ENCODE data around the gene C1QTNF5. TPM values are rescaled to one million over a fixed set of nuclear protein-coding genes. Genes with fewer than 3 reads are reported as not detected.
A peak's percentile ranks its signal among the peaks of the same experiment; 100 is the strongest.

The C1QTNF5 gene
- total and polyA plus RNA-seq, 2 of the 8 experiments (the other 6 are each of a cell fraction or from before 2014, with no cell fraction given), result 2.2 to 2.7 TPM

DNA sequence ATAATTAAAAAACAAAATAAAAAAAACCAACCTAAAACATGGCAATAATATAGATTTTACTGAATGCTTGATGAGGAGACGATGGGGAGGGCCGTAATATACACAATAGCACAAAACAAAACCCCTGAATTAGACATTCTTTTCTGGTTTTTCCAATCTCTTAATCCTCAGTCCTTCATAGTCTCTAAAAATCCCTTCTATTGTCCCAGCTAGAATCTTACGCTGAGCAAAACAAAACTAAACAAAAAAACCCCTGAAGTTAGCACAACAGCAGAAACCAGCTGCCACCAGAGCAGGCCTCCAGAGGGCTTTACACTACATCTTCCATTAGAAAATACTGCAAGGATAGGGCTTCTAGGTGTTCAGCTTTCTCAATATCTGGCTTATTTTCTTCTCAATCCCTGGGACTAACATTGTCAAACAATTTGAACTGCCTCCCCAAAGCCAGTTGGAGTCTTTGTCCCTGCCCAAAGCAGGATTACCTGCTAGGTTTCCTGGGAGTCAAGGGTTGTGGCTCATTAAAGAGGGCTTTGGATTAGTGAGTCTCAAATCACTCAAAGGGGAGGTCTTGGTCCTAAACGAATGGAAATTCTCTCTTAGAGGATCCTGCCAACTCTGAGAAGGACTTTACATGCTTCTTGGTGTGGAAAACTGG, 8.4 kb downstream of the C1QTNF5 start:
- peaks cover 4% of the 10 kb centered on the region; the same call in 1 of the 2 replicates for H3K23me2 ChIP-seq (ENCODE audit: low read depth, low read length)
- peaks cover 0 to 6% (median 2%) of the 10 kb centered on the region in 4 experiments; a peak in 1 of 8 replicates for H3K36me3 ChIP-seq (ENCODE audit: control insufficient read depth in 2 of 4, insufficient read depth in 4 of 4, low read length in 3 of 4)
- no peak overlapping the region for H3K18ac ChIP-seq (ENCODE audit: extremely low read depth, low read length)
- H3K14ac ChIP-seq (ENCODE audit: insufficient read length), result no peak overlapping the region
- DNase-seq (ENCODE audit: low read depth in 1 of 2, low spot score in 2 of 2) (no peak), FAIRE-seq (no peak)
- no peak overlapping the region for H2BK5ac ChIP-seq (ENCODE audit: low read depth, low read length)
- H4K91ac ChIP-seq (replicated peaks; ENCODE audit: insufficient read length, low read length), result no peak overlapping the region
- H4K5ac ChIP-seq (ENCODE audit: insufficient read length, low read depth, low read length), result no peak overlapping the region
- no peak overlapping the region for H2BK120ac ChIP-seq (replicated peaks; ENCODE audit: low read depth, low read length)
- no peaks in the 10 kb centered on the region for H3K27me3 ChIP-seq (replicated peaks in 1 of 4; ENCODE audit: control insufficient read depth in 3 of 4, extremely low read depth in 1 of 4, insufficient read depth in 3 of 4, low read length in 3 of 4)
- 0 out of 2 replicates have a peak overlapping the region, but pooled peaks have one; percentile 45 for H2AFZ ChIP-seq (ENCODE audit: low read length)
- H4K20me1 ChIP-seq (replicated peaks in 1 of 2; ENCODE audit: control insufficient read depth in 1 of 2, insufficient read depth in 2 of 2, low read length in 2 of 2), result peaks cover 0 to 7% of the 10 kb centered on the region in 2 experiments
- H3K79me1 ChIP-seq (ENCODE audit: low read depth, low read length), result peaks cover 12% of the 10 kb centered on the region
- H2BK12ac ChIP-seq (ENCODE audit: low read depth, low read length), result peak overlapping the region; percentile 96; the same call in 1 of the 2 replicates
- no peak overlapping the region for H4K8ac ChIP-seq (ENCODE audit: extremely low read depth, insufficient read depth, low read length)
- H2BK20ac ChIP-seq (ENCODE audit: low read length), result no peak overlapping the region
- 77% methylated on average over 4 of the region's 4 CpGs; no CpG with 5 or more reads in 1 of the 2 experiments for WGBS, 2 experiments (ENCODE audit: extremely low coverage in 1 of 2, insufficient coverage in 1 of 2, insufficient read length in 1 of 2, insufficient replicate concordance in 2 of 2, low coverage in 1 of 2, low lambda C conversion rate in 2 of 2, missing lambda C conversion rate in 1 of 2)
- no peaks in the 10 kb centered on the region for H3K9me3 ChIP-seq (ENCODE audit: insufficient read depth in 2 of 2, low read depth in 1 of 2, low read length in 1 of 2)
- H3K79me2 ChIP-seq (ENCODE audit: control insufficient read depth in 1 of 2, insufficient read depth in 2 of 2, low read length in 2 of 2), result peaks cover 5 to 26% of the 10 kb centered on the region in 2 experiments; a peak in 3 of 4 replicates
- H2BK15ac ChIP-seq (ENCODE audit: low read length), result no peak overlapping the region
- no peak overlapping the region for H3K23ac ChIP-seq (ENCODE audit: insufficient read length)
- CTCF ChIA-PET (ENCODE audit: partially characterized antibody), result interaction anchor here (1.0 to 20.0 kb wide), 4 partner anchors 11 to 49 kb away, joined by 3 to 415 read pairs (median 4); partner anchors contain the start of gene MCAM
- POLR2A ChIA-PET (ENCODE audit: partially characterized antibody), result interaction anchor here (1.1 to 3.9 kb wide), 2 partner anchors 10 to 17 kb away, joined by 4 to 15 read pairs; no protein-coding TSS in a partner anchor
- peaks cover 0 to 10% (median 8%) of the 10 kb centered on the region in 4 experiments; a peak in 6 of 7 replicates for H3K4me1 ChIP-seq (replicated peaks in 1 of 4; ENCODE audit: control insufficient read depth in 3 of 4, insufficient read depth in 4 of 4, low read length in 3 of 4)
- no peak overlapping the region for H3K4me3 ChIP-seq (ENCODE audit: extremely low read depth in 1 of 4, insufficient read depth in 2 of 4, low read depth in 3 of 4, low read length in 4 of 4)
- TF ChIP-seq CHD1 (IDR thresholded peaks at IDR 0.05; ENCODE audit: low read depth, low read length) (no peak), EGR1 (IDR thresholded peaks at IDR 0.05; ENCODE audit: borderline replicate concordance, low read depth, low read length) (no peak), SUZ12 (IDR thresholded peaks at IDR 0.05; ENCODE audit: low read length) (no peak), YY1 (IDR thresholded peaks at IDR 0.05; ENCODE audit: low read depth, low read length) (no peak), SIRT6 (IDR thresholded peaks at IDR 0.05; ENCODE audit: low read length) (no peak), CHD2 (IDR thresholded peaks at IDR 0.05; ENCODE audit: low read length) (no peak), CEBPB (IDR thresholded peaks at IDR 0.05; ENCODE audit: low read depth, low read length) (no peak), CREB1 (IDR thresholded peaks at IDR 0.05) (no peak), POU5F1 (IDR thresholded peaks at IDR 0.05; ENCODE audit: low read depth, low read length) (no peak)
- no peak overlapping the region for H3K4ac ChIP-seq (replicated peaks; ENCODE audit: insufficient read length, low read depth, low read length)
- H2AK5ac ChIP-seq (ENCODE audit: low read depth, low read length), result no peak overlapping the region
- no peak overlapping the region for H3K27ac ChIP-seq (ENCODE audit: low read depth, low read length)
- no peak overlapping the region for H3K4me2 ChIP-seq (ENCODE audit: insufficient read depth in 1 of 2, low read depth in 2 of 2, low read length in 2 of 2)
- H3K9ac ChIP-seq (replicated peaks in 1 of 4; ENCODE audit: extremely low read depth in 1 of 4, low read depth in 3 of 4, low read length in 3 of 4), result no peak overlapping the region
- no peak overlapping the region for H3K56ac ChIP-seq (replicated peaks; ENCODE audit: insufficient read length, low read depth, low read length)

Data from H1 (cell line).